Measurements from ENCODE around the gene ZDHHC7.

DNA sequence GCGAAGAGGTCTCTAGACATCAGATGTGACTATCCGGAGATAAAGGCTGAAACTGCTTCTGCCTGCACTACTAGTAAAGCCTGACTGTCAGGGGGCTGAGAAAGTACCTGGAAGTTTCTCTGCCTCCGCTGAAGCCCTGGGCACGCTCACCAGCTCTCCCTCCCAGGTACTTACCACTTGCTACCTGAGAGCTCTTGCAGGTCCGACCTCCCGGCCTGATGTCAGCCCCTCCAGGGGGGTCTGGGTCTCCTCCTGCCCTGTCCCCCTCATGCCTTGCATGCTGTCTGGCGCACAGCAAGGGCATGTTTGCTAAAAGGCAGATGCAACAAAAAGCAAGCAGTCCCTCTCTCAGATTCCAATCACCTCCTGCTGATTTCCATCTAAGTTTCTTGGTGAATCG is 17.4 kb downstream of the ZDHHC7 start:
- TF ChIP-seq EZH2 (IDR thresholded peaks at IDR 0.05; ENCODE audit: insufficient read depth, poor library complexity, severe bottlenecking) (no peak), EZH2phosphoT487 (IDR thresholded peaks at IDR 0.05; ENCODE audit: insufficient read depth, low read depth) (no peak)
